Cardiac fibroblast (primary cell): Measurements from ENCODE around the gene SULT4A1.
A peak's percentile ranks its signal among the peaks of the same experiment; 100 is the strongest.

ENCODE experiments used
- DNase-seq, 2 donors: peaks; one replicate each; pipeline versions ENCODE4 v3.0.0 to v3.0.0-alpha.2; 2010; ENCODE audit warnings: low read depth in 2 of 2
- H3K4me3 ChIP-seq, 2 donors: replicated peaks in 1 of 2; 1 replicate in 1 of 2; 2 replicates in 1 of 2; pipeline ENCODE4 v1.5.1; 2011; ENCODE audit warnings: low read depth in 2 of 2, low read length in 2 of 2, mild to moderate bottlenecking in 2 of 2, moderate library complexity in 1 of 2
- CTCF ChIP-seq: IDR thresholded peaks from one replicate; pipeline ENCODE4 v1.5.1; 2011; ENCODE audit warnings: low read depth, mild to moderate bottlenecking, low read length, inconsistent platforms

Gene SULT4A1

GRCh38 chr22:43832393-43833265, 29.7 kb downstream of the SULT4A1 start:
- H3K4me3 ChIP-seq: no peak overlapping the region
- TF ChIP-seq CTCF: no peak

GRCh38 chr22:43831561-43832392, 30.5 kb downstream of the SULT4A1 start:
- no peak overlapping the region for H3K4me3 ChIP-seq

More at GRCh38 chr22:43832393-43833265, 29.7 kb downstream of the SULT4A1 start:
- no peak for DNase-seq

GRCh38 chr22:43830931-43831560, 31.3 kb downstream of the SULT4A1 start:
- no peak for DNase-seq
- H3K4me3 ChIP-seq: no peak overlapping the region
- no peak for TF ChIP-seq CTCF

More at GRCh38 chr22:43831561-43832392, 30.5 kb downstream of the SULT4A1 start:
- DNase-seq: no peak
- TF ChIP-seq CTCF: no peak

- DNase-seq: peak; percentile 43 to 73
- TF ChIP-seq CTCF: no peak
- H3K4me3 ChIP-seq: no peak overlapping the region
Observed at GRCh38 chr22:43829904-43830851, 32.1 kb downstream of the SULT4A1 start.

- no peak overlapping the region for H3K4me3 ChIP-seq
- TF ChIP-seq CTCF: no peak
- DNase-seq: peak; percentile 66 to 76
Observed at GRCh38 chr22:43828998-43829782, 33.1 kb downstream of the SULT4A1 start.
